Fibroblast of pulmonary artery (primary cell): Measurements from ENCODE around the gene FAM168A.

Experiments used
- DNase-seq: peaks from one replicate; pipeline ENCODE4 v3.0.0-alpha.2; 2010; ENCODE audit warnings: low read depth
- H3K4me3 ChIP-seq: replicated peaks from 2 replicates; pipeline ENCODE4 v1.5.1; 2011; ENCODE audit warnings: low read depth, mild to moderate bottlenecking, control low read depth, low read length, moderate library complexity
- TF ChIP-seq, protein P1 (sequence below): IDR thresholded peaks from 2 replicates; pipeline ENCODE4 v1.5.1; 2011; ENCODE audit warnings: mild to moderate bottlenecking, control low read depth, low read length, inconsistent platforms; ENCODE audit errors: missing control alignments

FAM168A gene

DNA sequence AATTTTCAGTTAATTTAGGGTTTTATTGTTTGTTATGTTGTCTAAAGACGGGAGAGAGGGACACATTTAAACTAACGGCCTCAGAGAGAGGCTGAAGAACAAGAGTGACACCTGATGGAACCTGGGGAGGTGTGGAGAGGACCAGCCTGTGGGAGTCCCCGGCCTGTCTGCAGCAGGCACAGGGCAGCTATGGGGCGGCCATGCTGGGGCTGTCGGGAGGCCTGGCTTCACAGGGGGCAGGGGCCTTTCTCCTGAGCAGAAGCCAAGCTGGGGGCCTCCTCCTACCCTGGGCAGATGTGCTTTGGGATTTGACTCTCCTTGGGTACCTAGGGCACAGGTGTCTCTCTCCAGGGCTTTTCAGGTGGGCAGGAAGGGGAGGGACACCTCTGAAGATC is 199.8 kb downstream of the FAM168A start:
- no peak overlapping the region for H3K4me3 ChIP-seq
- TF ChIP-seq, protein P1, sequence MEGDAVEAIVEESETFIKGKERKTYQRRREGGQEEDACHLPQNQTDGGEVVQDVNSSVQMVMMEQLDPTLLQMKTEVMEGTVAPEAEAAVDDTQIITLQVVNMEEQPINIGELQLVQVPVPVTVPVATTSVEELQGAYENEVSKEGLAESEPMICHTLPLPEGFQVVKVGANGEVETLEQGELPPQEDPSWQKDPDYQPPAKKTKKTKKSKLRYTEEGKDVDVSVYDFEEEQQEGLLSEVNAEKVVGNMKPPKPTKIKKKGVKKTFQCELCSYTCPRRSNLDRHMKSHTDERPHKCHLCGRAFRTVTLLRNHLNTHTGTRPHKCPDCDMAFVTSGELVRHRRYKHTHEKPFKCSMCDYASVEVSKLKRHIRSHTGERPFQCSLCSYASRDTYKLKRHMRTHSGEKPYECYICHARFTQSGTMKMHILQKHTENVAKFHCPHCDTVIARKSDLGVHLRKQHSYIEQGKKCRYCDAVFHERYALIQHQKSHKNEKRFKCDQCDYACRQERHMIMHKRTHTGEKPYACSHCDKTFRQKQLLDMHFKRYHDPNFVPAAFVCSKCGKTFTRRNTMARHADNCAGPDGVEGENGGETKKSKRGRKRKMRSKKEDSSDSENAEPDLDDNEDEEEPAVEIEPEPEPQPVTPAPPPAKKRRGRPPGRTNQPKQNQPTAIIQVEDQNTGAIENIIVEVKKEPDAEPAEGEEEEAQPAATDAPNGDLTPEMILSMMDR, result no peak
- no peak for DNase-seq

DNA sequence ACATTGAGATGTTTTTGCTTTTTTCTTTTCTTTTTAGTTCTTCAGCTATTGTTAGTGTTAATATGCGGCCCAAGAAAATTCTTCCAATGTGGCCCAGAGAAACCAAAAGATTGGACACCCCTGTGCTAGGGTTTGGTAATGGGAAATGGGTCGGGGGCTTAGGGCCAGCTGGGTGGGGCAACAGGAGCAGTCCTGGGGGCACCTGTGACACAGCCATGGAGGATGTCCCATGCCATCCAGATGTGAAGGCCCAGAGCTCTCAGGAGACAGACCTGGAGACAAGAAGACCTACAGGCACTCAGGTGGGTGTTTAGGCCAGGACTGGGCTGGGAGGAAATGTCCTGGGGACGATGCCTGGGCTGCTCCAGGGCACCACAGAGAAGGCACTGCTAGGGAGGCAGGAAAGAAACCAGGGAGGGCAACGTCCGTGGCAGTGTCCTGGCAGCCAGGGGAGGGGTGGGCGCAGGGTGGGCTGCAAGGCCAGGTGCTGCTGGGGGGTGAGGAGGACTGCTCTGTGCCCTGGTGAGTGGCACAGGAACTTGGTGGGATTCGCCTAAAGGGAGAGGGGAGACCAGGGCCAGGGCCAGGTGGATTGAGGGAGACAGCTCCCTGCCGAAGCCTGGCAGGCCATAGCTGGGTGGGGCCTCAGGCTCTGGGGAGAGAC is 200.3 kb downstream of the FAM168A start:
- TF ChIP-seq, protein P1, result no peak
- H3K4me3 ChIP-seq, result no peak overlapping the region
- no peak for DNase-seq

DNA sequence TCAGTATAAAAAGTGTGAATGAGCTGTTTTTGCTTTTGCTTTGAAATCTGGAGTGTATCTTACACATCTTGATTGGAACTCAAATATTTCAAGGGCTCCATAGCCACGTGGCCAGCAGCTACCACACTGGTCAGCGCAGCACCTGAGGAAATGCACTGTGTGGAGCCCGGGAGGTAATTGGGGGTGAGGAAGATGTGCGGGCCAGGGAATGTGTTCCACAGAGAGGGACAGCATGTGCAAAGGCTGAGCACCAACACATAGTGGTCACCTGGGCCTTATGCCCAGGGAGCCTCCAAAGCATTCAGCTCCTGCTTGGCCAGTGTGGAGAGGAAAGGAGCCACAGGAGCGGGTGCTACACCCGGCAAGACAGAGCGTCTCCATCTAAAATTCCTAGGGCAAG is 200.9 kb downstream of the FAM168A start:
- TF ChIP-seq, protein P1, result no peak
- no peak overlapping the region for H3K4me3 ChIP-seq
- DNase-seq, result no peak

DNA sequence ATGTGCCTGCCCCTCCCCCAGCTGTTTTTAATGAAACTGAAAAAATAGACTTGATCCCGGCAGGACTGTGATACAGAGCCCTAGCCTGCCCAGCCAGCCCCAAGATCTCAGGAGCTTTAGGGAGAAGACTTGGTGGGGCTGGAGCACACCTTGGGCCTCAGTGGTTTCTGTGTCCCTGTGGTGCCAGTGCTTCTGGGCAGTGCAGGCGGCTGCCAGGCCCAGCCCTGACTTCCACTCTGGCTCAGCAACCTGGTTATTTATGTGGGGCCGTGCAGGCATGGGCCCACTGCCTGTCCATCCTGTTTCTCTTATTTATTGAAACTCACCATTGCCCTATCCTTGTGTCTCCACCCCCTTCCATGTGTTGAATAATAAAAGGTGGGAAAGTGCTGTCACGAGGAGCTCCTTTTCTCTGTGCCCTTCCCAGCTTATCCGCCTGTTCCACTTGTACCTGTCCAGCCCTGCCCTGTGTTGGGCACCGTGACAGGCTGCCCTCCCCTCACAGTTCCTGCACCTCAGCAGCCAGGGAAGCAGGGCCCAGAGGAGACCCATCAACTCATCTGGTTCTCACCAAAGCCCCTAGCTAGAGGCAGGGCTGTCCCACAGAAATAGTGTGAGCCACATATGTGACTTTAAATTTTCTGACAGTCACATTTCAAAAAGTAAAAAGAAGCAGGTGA is 201.5 kb downstream of the FAM168A start:
- DNase-seq, result no peak
- TF ChIP-seq, protein P1, result no peak

DNA sequence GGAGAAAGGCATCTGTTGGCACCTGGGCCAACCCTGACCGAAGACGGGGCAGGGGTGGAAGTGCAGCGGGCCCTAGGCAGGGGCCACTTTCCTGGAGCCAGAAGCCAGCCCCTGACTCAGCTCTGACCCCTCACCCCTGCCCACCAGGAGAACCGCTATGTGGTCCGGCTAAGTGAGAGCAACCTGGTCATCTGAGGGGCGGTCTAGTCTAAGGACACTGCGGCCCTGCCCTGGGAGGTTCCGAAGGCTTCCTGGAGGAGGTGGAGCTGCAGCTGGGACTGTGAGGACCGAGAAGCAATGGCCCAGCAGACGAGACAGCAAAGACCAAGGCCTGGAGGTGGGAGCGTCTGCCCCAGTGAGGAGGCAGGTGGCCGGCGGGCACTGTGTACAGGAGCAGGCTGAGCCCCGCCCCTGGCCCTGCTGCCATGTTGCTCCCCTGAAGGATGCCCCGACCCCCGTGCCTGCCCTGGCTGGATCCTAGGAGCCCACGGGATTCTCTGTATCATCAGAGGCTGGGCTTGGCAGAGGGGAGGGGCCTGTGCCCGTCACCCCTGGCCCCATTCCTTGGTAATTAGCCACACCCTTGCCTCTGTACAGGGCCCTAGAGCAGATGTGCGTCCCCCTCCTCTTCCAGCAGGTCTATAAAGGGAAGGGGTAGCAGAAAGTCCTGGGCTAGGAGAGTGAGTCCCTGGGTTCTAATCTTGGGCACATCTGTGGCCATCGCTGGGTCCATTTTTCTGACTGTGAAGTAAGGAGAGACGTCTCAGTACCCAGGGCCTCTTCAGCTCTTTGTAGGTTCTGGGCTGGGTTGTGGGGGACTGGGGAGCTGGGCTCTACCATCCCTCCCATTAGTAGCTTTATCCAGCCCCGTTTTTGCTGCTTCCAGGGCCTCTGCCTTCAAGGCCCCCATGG is 202.4 kb downstream of the FAM168A start:
- no peak overlapping the region for H3K4me3 ChIP-seq
- DNase-seq, result no peak
- TF ChIP-seq, protein P1, result no peak

More for the DNA sequence above, 201.5 kb downstream of the FAM168A start:
- H3K4me3 ChIP-seq, result no peak overlapping the region

DNA sequence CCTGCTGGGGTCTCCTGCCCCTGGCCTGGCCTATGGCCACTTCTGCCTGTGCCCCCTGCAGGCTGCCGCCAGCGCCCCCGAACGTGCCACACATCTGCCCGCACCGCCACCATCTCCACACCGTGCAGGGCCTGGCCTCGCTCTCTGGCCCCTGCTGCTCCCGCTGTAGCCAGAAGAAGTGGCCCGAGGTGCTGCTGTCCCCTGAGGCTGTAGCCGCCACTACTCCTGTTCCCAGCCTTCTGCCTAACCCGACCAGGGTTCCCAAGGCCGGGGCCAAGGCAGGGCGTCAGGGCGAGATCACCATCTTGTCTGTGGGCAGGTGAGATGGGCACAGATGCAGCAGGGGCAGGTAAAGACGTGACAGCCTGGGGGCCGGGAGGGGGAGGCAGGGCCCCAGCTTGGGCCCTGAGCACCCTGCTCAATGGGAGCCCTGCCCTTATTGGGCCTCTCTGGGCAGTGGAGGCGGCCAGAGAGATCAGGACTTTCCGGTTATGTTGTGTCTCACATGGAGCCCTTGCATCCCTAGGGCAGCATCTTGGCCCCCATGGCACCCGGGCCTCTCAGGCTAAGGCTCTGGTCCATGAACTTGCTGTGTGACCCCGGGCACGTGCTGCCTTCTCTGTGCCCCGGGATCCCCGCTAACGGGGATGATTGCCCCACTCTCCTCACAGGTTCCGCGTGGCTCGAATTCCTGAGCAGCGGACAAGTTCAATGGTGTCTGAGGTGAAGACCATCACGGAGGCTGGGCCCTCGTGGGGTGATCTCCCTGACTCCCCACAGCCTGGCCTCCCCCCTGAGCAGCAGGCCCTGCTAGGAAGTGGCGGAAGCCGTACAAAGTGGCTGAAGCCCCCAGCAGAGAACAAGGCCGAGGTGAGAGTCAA is 203.3 kb downstream of the FAM168A start:
- TF ChIP-seq, protein P1, result no peak
- no peak for DNase-seq
- H3K4me3 ChIP-seq, result no peak overlapping the region
